GM13976 (cell line): ENCODE measurements around the gene KLHL14.

ENCODE experiments used
- DNase-seq: peaks from one replicate; pipeline ENCODE4 v3.0.0; 2012; ENCODE audit warnings: low spot score
- in situ Hi-C: fragments of 300-500 bp; cut with MboI; formaldehyde crosslinking; loops from one replicate; pipeline ENCODE4 v1.12.0; 2022; ENCODE audit warnings: low sequenced_read_pairs, mixed read lengths, inconsistent platforms; ENCODE audit not compliant: unreplicated experiment
- TF ChIP-seq, protein P1 (sequence below): IDR thresholded peaks from 2 replicates; pipeline ENCODE4 v1.5.1; 2012; ENCODE audit warnings: borderline replicate concordance, mild to moderate bottlenecking; ENCODE audit not compliant: insufficient read depth; ENCODE audit errors: extremely low read depth, missing control alignments, control extremely low read depth

KLHL14 gene

GRCh38 chr18:32777049-32777448, 4.2 kb upstream of the KLHL14 start:
- TF ChIP-seq, protein P1, sequence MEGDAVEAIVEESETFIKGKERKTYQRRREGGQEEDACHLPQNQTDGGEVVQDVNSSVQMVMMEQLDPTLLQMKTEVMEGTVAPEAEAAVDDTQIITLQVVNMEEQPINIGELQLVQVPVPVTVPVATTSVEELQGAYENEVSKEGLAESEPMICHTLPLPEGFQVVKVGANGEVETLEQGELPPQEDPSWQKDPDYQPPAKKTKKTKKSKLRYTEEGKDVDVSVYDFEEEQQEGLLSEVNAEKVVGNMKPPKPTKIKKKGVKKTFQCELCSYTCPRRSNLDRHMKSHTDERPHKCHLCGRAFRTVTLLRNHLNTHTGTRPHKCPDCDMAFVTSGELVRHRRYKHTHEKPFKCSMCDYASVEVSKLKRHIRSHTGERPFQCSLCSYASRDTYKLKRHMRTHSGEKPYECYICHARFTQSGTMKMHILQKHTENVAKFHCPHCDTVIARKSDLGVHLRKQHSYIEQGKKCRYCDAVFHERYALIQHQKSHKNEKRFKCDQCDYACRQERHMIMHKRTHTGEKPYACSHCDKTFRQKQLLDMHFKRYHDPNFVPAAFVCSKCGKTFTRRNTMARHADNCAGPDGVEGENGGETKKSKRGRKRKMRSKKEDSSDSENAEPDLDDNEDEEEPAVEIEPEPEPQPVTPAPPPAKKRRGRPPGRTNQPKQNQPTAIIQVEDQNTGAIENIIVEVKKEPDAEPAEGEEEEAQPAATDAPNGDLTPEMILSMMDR, result no peak
- DNase-seq, result no peak
- in situ Hi-C loops, result no loop called here

DNA sequence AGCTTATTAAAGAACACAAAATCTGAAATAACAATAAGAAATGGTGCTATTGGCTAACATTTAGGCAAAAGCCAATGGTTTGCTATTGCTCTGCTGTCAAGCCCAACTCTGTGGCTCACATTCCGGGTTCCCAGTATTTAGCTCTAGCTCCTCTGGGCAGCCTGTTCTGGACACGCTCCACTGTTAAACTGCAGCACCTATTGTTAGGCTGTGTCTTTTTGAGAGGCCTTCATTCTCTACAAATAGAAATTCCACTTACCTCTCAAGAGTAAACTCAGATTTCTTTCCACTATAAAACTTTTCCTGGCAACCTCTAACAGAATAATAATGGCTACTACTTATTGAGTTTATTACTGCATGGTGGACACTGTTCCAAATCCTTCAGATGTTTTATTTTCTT, 3.7 kb upstream of the KLHL14 start:
- TF ChIP-seq, protein P1, result no peak
- in situ Hi-C loops, result no loop called here

DNA sequence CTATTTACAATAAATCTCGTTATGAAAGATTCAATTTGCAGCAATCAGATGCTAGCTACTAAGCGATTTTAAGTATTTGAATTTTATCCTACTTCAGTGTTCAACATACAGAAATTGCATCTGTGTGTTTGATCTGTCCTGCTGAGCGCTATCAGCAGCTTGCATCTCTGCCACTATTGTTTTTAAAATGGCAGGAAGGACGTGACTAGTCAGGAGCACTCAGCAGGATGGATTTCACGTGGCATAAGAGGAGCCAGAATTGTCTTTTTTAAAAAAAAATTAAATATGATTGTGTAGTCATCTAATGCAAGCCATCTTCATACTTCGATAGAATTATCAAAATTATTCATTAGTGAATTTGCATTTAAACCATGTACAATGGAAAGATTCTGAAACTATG, 2.8 kb upstream of the KLHL14 start:
- TF ChIP-seq, protein P1, result no peak
- in situ Hi-C loops, result no loop called here
- DNase-seq, result no peak

More for the DNA sequence above, 3.7 kb upstream of the KLHL14 start:
- DNase-seq, result no peak

DNA sequence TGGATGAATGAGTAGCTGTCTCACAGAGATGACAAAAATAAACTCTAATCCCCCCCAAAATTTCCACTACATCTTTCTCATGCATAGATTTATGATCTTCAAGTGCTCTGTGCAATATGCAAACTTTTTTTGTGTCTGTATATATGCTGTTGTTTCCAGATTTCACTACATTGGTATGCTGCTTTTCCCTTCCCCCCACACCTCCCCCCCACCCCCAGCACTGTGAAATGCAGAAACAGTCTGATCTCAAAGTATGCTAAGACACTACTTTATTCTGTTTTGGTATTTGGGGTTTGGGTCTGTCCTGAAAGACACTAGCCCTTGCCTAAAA, 524 bp upstream of the KLHL14 start:
- DNase-seq, result no peak
- in situ Hi-C loops, result no loop called here
- TF ChIP-seq, protein P1, result no peak

DNA sequence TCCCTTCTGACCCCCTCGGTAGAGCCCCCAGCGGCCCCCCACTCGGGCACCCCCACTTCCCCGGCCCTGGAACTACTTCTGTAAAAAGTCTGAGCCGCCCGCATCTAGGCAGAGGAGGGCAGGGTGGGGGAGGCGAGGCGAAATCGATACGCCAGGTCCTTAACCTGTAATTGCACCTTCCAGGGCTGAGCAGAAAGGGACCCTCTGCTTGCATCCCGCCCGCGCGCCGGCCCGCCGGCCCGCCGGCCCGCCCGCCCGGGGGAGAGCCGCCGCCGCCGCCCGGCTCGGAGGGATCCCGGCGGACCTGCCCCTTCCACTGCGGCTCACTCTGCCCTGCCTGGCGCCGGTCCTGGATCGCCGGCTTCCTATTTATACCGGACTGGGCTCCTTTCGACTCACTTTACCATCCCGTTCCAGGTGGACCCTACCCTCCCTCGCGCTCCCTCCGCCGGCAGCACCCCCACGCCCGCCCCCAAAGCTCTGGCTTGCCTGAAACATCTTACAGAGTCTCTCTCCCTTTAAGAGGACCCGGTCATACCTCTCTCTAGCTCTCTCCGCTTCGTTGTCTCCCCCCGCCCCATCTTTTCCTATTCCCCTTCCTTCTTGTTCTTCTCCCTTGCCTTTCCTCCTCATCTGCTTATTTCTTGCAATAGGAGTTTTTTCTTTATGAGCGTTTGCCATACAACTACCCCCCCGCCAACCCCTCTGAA, 797 bp downstream of the KLHL14 start:
- TF ChIP-seq, protein P1, result no peak
- in situ Hi-C loops, result no loop called here
- peak; percentile 30 for DNase-seq

- TF ChIP-seq, protein P1, result no peak
- in situ Hi-C loops, result no loop called here
- peak; percentile 39 for DNase-seq
Measured at GRCh38 chr18:32771169-32771751, 1.6 kb downstream of the KLHL14 start.

DNA sequence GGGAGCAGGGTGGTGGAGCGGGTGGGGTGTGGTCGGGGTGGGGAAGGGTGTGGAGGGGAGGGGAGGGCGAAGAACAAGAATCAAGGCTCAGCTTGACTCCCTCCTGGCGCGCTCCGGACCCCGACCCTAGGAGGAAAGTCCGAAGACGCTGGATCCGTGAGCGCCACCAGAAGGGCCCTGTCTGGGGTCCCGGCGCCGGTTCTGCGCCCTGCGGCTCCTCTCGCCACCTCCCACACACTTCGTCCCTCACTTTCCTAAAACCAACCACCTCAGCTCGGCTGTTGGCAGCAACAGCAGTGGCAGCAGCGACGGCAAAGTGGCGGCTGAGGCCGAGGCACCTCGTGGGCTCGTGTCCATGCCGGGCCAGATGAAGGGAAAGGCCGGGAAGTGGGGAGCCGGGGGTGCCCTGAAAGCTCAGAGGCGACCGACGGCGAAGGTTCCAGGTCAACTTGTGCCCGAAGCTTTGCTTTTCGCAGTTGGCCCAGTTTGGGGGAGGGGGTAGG, 2.1 kb downstream of the KLHL14 start:
- in situ Hi-C loops, result no loop called here
- TF ChIP-seq, protein P1, result no peak
- peak; percentile 38 for DNase-seq
